Mesenteric fat pad (tissue), 1 donor: ENCODE results near the gene ANKRD12. TPM values are rescaled to one million over a fixed set of nuclear protein-coding genes. Genes with fewer than 3 reads are reported as not detected.

Source experiments
- total RNA-seq: library from RNA; stranded (reverse); fragmentation: NEBNext Ultra II Directional; extraction: Animal tissue kit (Norgen Biotek cat#: 25700); gene quantifications from one replicate; pipeline ENCODE4 v1.2.1, GENCODE V29; 2021
- donor health status: DM: yes; HTN: yes; CAD: no.

Gene ANKRD12
- total RNA-seq, 1 donor from 2014 or later: 65.8 TPM

Other genes starting within 250 kb of the ANKRD12 start
- gene NDUFV2, start 34.1 kb upstream of the ANKRD12 start, total RNA-seq: 138 TPM
- gene TWSG1, start 198.0 kb downstream of the ANKRD12 start, total RNA-seq: 20.4 TPM